Lung (tissue), 12 donors: Measurements from ENCODE around the gene MSMO1. TPM values are rescaled to one million over a fixed set of nuclear protein-coding genes. Genes with fewer than 3 reads are reported as not detected.
A peak's percentile ranks its signal among the peaks of the same experiment; 100 is the strongest.

ENCODE experiments used
- ATAC-seq: fragments of 200-7000 bp; cut with Tn5 transposase; one replicate; pipeline ENCODE4 v1.9.1; 2020; ENCODE audit warnings: moderate number of reproducible peaks; ENCODE audit not compliant: insufficient read depth, low FRiP score
- DNase-seq, 3 donors: peaks; one replicate each; pipeline ENCODE4 v3.0.0-alpha.2; 2013 to 2017
- H3K27ac ChIP-seq, 2 donors: one replicate each; pipeline ENCODE4 v1.5.1; 2013; ENCODE audit warnings: mild to moderate bottlenecking in 2 of 2, moderate library complexity in 2 of 2, control low read depth in 1 of 2, inconsistent platforms in 1 of 2, low read depth in 1 of 2, low read length in 1 of 2
- H3K27me3 ChIP-seq, 3 donors: one replicate each; pipeline ENCODE4 v1.5.1; 2013; ENCODE audit warnings: low read length in 2 of 3; ENCODE audit not compliant: control insufficient read depth in 3 of 3, insufficient read depth in 3 of 3
- H3K36me3 ChIP-seq, 4 donors: one replicate each; pipeline ENCODE4 v1.5.1; 2013; ENCODE audit warnings: low read length in 4 of 4, mild to moderate bottlenecking in 1 of 4, moderate library complexity in 1 of 4; ENCODE audit not compliant: control insufficient read depth in 4 of 4, insufficient read depth in 4 of 4
- H3K4me1 ChIP-seq, 5 donors: one replicate each; pipeline ENCODE4 v1.5.1; 2013; ENCODE audit warnings: low read length in 5 of 5, mild to moderate bottlenecking in 2 of 5, moderate library complexity in 1 of 5; ENCODE audit not compliant: control insufficient read depth in 5 of 5, insufficient read depth in 5 of 5
- H3K4me3 ChIP-seq: one replicate; pipeline ENCODE4 v1.5.1; 2013; ENCODE audit warnings: mild to moderate bottlenecking, control low read depth, moderate library complexity
- H3K9ac ChIP-seq, 2 donors: one replicate each; pipeline ENCODE4 v1.5.1; 2013; ENCODE audit warnings: low read length in 2 of 2, control low read depth in 1 of 2; ENCODE audit not compliant: insufficient read depth in 1 of 2
- H3K9me3 ChIP-seq, 4 donors: one replicate each; pipeline ENCODE4 v1.5.1; 2013; ENCODE audit warnings: low read length in 3 of 4, mild to moderate bottlenecking in 1 of 4, moderate library complexity in 1 of 4; ENCODE audit not compliant: control insufficient read depth in 4 of 4, insufficient read depth in 3 of 4
- WGBS, 2 donors: extraction: QIAGEN DNeasy Blood & Tissue Kit; methylation state at CpG; one replicate each; pipeline ENCODE4 v1.1.7; 2013; 5-methylcytosine and 5-hydroxymethylcytosine counted together
- polyA plus RNA-seq, 2 donors: library from polyadenylated mRNA; stranded (reverse); fragments of 200-250 nt; gene quantifications; one replicate each; pipeline ENCODE4 v1.2.1, GENCODE V29; 2013
- total RNA-seq, 2 donors: library from RNA; depleted of rRNA in 1 of 2; stranded (reverse); fragments of >200 nt in 1 of 2; gene quantifications; one replicate each; pipeline ENCODE4 v1.2.1, GENCODE V29; 2014 to 2021
- TF ChIP-seq, protein P1 (sequence below): IDR thresholded peaks from 2 replicates; pipeline ENCODE4 v1.5.1; 2012; ENCODE audit warnings: mild to moderate bottlenecking; ENCODE audit errors: control extremely low read depth, extremely low read depth
- donor health status: control.
- donor health status: control.
- donor health status: Bipolar disorder and iron deficiency.
- donor health status: healthy.
- donor health status: DM: yes; HTN: yes; CAD: no.

Gene MSMO1
- total and polyA plus RNA-seq, 4 donors = 135 to 257 (median 175) TPM

- no peak overlapping the region for H3K4me3 ChIP-seq
- no peaks in the 10 kb centered on the region for H3K36me3 ChIP-seq
- WGBS, 2 donors = 83 to 90% methylated on average over 3 of the region's 3 CpGs
- no peaks in the 10 kb centered on the region for H3K9me3 ChIP-seq
- ATAC-seq (no peak), DNase-seq (no peak)
- TF ChIP-seq, protein P1, sequence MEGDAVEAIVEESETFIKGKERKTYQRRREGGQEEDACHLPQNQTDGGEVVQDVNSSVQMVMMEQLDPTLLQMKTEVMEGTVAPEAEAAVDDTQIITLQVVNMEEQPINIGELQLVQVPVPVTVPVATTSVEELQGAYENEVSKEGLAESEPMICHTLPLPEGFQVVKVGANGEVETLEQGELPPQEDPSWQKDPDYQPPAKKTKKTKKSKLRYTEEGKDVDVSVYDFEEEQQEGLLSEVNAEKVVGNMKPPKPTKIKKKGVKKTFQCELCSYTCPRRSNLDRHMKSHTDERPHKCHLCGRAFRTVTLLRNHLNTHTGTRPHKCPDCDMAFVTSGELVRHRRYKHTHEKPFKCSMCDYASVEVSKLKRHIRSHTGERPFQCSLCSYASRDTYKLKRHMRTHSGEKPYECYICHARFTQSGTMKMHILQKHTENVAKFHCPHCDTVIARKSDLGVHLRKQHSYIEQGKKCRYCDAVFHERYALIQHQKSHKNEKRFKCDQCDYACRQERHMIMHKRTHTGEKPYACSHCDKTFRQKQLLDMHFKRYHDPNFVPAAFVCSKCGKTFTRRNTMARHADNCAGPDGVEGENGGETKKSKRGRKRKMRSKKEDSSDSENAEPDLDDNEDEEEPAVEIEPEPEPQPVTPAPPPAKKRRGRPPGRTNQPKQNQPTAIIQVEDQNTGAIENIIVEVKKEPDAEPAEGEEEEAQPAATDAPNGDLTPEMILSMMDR = no peak
- H3K9ac ChIP-seq = no peak overlapping the region
- H3K27me3 ChIP-seq = peaks cover 0 to under 1% (median 0%) of the 10 kb centered on the region in 3 donors
- H3K27ac ChIP-seq = no peak overlapping the region
- peaks cover 0 to 43% (median 7%) of the 10 kb centered on the region in 5 donors for H3K4me1 ChIP-seq
These were observed 54.4 kb downstream of the MSMO1 start for GRCh38 chr4:165381821-165382373.

GRCh38 chr4:165382640-165383039 is 55.2 kb downstream of the MSMO1 start:
- Histone ChIP-seq H3K27me3 (no peaks in the 10 kb centered on the region), H3K36me3 (no peaks in the 10 kb centered on the region), H3K4me3 (no peak overlapping the region), H3K9ac (no peak overlapping the region), H3K27ac (no peak overlapping the region), H3K9me3 (no peaks in the 10 kb centered on the region), H3K4me1 (peaks cover 0 to 43% (median 7%) of the 10 kb centered on the region in 5 donors)
- WGBS, 2 donors = 95 to 100% methylated on average over 1 of the region's 1 CpG
- DNase-seq = no peak
- TF ChIP-seq, protein P1 = no peak
- no peak for ATAC-seq

GRCh38 chr4:165383591-165384073 is 56.2 kb downstream of the MSMO1 start:
- peaks cover 0 to 40% (median 7%) of the 10 kb centered on the region in 5 donors for H3K4me1 ChIP-seq
- H3K9ac ChIP-seq = no peak overlapping the region
- peak in 2 of 3 donors; percentile 70 to 75 for DNase-seq
- H3K36me3 ChIP-seq = no peaks in the 10 kb centered on the region
- no peaks in the 10 kb centered on the region for H3K9me3 ChIP-seq
- H3K27me3 ChIP-seq = no peaks in the 10 kb centered on the region
- TF ChIP-seq, protein P1 = no peak
- no peak for ATAC-seq
- H3K27ac ChIP-seq = no peak overlapping the region
- WGBS, 2 donors = 66 to 82% methylated on average over 4 of the region's 4 CpGs
- no peak overlapping the region for H3K4me3 ChIP-seq
